GM18517 (cell line): ENCODE data around the gene PTCHD4.
"Not testable (repeated sequence)": the region's sequence is repeated elsewhere in the genome, so short reads cannot be mapped to it uniquely, and the experiment has no call there.

Experiments used
- ATAC-seq: cut with Tn5 transposase; IDR thresholded peaks from one replicate; pipeline ENCODE4 v1.9.1; 2021; ENCODE audit warnings: mild to moderate bottlenecking, moderate library complexity; ENCODE audit not compliant: unreplicated experiment

The PTCHD4 gene

GRCh38 chr6:48111143-48111506 lies at the start of gene PTCHD4:
TSS of gene PTCHD4 (minus strand) at chr6:48111197. CDS start at chr6:48068957, 42,240 bp downstream.
- ATAC-seq = no peak

DNA sequence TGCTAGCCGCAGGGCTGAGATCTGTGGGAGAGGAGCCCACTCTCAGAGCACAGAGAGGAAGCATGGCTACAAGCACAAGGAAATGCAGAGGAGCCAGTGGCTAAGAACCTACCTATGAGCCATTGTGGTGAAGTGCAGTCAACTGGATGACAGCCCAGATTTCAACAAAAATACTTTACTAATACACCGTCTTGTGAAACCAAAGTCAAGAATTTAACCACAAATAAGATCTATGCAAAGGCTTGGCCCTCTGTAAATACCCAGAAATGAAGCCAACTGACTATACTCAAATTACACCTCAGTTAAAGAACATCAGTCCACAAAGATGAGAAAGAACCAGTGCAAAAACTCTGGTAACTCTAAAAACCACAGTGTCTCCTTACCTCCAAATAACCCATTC lies 40.1 kb upstream of the PTCHD4 start:
- no peak for ATAC-seq

GRCh38 chr6:48150701-48151100 lies 39.7 kb upstream of the PTCHD4 start:
- ATAC-seq = no peak

DNA sequence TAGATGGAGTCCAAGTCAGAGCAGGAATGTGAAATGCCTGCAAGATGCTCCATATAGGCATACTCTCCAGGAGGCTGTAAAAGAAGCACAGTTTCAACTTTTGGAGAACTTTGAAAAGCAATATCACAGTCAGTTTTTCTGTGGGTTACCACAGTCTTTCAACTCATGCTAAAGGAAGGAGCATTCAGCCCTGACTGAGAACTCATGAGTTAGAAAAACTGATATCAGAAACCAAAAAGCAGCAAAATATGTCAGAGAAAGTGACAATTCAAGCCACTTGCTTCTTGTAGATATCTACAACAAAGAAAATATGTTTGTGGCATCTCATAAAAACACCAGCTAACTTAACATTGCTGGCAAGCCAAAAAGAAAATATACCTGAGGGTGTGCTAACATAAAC lies 36.1 kb upstream of the PTCHD4 start:
- no peak for ATAC-seq

DNA sequence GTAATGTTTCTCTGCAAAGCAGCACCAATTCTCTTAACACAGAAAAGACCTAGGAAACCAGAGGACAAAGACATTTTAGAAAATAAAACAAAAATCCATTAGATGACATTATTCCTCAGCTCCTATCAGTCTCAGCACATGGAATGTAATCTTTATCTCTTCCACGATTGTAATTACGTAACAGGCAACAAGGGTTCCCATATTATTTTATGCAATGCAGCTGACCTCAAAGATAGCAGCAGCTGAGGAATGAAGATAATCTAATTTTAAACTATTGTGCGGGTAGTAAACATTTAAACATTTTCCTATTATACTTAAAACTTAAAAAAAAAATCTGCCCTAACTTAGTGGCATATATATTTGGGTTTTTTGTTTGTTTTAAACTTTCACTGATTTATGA lies 33.0 kb upstream of the PTCHD4 start:
- no peak for ATAC-seq

DNA sequence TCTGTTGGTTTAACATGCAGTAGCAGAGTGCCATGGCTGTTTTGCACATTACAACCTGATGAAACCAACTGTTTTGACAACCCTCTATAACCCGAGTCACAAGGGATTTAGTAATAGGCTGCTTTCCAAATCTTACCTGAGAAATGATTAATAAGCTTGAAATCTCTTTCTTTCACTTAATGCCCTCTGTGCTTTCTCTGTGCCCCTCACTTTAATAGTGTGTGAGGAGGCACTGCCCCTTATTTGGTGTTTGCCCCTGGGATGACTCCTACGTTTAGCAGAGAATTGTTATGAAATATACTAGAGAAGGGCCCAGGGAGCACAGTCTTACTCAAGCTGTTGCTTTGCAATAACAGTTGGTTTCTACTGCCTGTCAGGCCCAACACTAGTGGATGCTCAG lies 31.0 kb upstream of the PTCHD4 start:
- ATAC-seq = no peak

DNA sequence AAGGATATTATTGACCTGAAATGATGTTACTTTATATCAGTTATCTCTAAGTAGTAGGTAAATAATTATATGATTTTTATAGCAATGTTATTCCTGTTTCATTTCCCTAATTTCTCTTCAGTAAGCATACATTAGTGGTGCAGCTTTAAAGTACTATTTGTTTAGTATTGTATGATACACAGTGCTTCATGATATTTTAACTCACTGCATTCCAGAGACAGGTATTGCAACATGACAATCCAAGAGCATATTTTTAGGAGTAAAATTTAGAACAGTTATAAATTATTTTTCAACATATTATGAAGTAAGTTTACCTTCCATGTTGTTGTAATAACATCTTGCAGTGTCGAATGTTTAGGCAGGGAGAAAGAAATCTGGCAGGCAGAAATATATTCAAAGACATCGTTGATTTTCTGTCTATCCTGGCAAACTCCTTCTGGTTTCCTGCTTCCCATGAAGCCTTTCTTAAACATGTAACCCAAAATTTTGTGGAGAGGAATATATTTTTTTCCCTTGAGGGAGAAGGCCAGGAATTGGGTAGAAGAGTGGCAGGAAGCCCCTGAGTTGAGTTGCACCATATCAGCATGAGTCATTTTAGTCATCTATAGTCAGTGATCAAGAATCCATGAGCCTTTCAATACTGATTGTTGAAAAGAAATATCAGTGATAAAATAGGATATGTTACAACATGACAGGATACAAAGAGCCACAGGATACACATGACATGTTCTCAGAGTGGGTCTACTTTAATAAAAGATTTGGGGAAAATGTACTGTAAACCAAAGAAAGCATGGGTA lies 29.0 kb upstream of the PTCHD4 start:
- no peak for ATAC-seq

DNA sequence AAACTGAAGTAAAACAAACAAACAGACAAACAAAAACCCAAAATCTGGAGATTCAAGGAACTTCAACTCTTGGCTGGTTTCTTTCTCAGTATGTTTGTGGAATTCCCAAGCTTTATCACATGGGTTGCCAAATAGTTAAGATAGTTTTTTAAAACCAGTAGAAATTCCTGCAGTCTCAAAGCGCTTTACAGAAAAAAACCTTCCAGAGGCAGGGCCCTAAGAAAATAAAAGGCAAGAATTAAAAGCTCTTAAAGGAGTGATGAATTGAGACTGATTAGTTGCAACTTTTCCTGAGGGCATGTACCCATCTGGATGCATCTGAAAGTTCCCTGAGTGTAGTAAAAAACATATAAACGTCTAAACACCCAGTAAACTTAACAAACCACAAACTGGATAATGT lies 25.9 kb upstream of the PTCHD4 start:
- no peak for ATAC-seq

DNA sequence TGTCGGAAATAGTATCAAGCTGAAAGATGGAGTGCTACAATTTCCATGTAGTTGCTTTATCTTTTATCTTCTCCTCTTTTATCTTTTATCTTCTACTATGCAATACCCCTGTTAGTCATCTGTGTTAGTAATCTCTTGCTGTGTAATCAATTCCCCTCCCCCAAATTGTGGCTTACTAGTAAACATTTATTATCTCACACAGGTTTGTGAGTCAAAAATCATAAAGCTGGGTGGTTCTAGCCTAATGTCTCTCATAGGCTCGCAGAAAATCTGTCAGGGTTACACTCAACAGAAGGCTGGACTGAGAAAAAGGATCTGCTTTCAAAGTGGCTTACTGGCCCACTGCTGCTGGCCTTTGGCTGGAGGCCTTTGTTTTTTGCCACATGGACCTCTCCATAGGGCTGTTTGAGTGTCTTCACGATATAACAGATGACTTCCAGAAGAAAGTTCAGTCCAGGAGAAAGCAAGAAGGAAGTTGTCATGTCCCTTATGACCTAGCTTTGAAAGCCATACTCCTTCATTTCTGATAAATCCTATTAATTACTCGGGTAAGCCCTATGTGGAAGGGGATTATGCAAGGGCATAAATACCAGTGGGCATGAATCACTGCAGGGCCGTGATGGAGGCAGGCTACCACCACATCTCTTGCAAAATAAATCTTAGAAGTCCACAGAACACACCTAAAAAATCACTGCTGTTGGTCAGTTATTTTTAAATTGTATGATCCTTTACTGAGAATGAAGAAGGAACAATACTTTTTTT lies 24.5 kb upstream of the PTCHD4 start:
- no peak for ATAC-seq

DNA sequence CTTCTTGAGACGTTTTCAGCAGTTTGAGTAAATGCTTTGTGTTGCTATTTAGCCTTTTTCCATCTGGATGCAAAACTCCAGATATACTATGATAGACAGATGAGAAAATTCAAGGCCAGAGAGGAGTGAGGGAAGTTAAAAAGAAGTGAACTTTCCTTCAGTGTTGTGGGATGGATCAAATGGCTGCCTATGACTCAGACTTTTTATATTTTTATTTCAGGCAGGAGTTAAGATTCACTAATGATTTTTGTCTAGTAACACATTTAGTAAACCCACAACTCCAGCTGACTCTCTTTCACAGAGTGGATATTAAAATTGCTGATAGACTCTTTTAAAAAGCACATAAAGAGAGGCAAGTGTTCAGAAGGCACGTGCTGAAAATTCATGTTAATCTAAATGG lies 23.2 kb upstream of the PTCHD4 start:
- ATAC-seq = no peak

- no peak for ATAC-seq
Measured at GRCh38 chr6:48123601-48124000, 12.6 kb upstream of the PTCHD4 start.

DNA sequence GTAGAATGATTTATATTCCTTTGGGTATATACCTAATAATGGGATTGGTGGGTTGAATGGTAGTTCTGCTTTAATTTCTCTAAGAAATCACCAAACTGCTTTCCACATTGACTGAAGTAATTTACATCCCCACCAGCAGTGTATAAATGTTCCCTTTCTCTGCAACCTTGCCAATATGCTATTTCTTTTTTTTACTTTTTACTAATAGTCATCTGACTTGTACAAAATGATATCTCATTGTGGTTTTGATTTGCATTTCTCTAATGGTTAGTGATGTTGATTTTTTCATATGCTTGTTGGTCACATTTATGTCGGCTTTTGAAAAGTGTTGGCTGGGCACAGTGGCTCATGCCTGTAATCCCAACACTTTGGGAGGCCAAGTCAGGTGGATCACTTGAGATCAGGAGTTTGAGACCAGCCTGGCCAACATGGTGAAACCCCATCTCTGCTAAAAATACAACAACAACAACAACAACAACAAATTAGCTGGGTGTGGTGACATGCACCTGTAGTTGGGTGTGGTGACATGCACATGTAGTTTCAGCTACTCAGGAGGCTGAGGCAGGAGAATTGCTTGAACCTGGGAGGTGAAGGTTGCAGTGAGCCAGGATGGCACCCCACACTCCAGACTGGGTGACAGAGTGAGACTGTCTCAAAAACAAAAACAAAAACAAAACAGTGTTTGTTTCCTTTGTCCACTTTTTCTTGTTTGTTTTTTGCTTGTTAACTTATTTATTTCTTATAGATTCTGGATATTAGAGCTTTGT lies 11.2 kb upstream of the PTCHD4 start:
- ATAC-seq = not testable (repeated sequence)

GRCh38 chr6:48116699-48117645 lies 6.0 kb upstream of the PTCHD4 start:
- no peak for ATAC-seq

DNA sequence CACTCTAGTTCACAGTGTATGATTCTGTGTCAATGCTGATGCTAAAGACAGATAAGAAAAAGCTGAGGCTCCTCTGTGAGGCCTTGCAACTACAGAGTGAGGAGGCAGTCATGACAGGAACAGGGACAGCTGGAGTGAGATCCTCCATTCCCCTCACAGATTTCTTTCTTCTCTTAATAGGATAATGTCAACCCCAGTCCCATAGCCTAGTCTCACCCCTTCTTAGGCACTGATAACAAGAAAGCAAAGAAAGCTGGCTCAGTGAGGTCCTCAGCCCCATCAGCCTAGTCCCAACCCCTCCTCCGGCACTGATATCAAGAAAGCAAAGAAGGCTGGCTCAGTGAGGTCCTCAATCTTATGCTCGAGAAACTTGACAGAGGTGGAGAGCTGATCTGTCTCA lies 2.1 kb upstream of the PTCHD4 start:
- no peak for ATAC-seq

DNA sequence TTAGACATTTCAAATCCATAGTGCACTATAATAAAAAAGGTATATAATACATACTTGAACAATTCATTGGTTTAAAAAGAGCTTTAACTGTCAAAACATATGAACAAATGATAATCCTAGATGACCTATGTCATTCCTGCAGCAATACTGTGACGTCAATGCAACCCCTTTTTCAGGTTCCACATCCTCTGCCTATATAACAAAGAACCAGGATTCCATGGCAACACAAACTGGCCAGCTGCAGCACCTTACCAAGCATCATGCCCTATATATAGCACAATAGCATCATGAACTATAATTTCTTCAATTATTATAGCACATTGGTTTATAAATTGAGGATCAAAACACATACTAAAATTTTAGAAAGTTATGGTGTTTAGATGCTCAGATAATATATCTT lies 578 bp upstream of the PTCHD4 start:
- ATAC-seq = no peak

DNA sequence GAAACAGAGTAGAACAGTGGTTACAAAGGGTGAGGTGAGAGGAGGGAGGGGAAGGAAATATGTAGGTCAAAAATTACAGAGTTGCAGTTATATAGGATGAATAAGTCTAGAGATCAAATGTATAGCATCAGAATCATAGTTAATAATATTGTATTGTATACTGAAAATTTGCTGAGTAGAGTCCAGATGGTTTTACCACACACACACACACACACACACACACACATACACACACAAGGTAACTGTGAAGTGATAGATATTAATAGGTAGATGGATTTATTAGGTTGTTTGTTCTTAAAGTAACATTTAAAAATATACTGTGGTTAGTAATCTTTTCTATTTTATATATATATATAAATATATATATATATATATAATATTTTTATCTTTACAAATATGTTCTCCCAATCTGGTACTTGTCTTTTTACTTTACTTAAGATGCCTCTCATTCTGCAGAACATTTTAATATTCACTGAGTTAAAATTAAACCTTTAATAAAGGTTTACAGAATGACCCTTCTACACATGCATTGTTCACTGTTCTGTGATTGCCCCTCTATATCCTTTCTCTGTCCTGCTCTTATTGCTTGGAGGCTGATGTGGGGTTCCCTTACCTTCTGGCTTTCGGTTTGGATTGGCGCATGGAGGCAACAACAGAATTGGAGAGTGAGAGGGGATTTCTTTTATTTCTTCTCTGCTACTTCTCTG lies 408 bp downstream of the PTCHD4 start:
- no peak for ATAC-seq

GRCh38 chr6:48109944-48110343 lies 1.1 kb downstream of the PTCHD4 start:
- ATAC-seq = no peak

GRCh38 chr6:48102476-48103195 lies 8.4 kb downstream of the PTCHD4 start:
- ATAC-seq = not testable (repeated sequence)

- peak; percentile 83 for ATAC-seq
Measured at GRCh38 chr6:48101290-48101689, 9.7 kb downstream of the PTCHD4 start.
